H9 (cell line): Measurements from ENCODE around the gene CISD3. TPM values are rescaled to one million over a fixed set of nuclear protein-coding genes. Genes with fewer than 3 reads are reported as not detected.

Source experiments
- DNase-seq: peaks from one replicate; pipeline ENCODE4 v3.0.0-alpha.2; 2017
- H2AFZ ChIP-seq: one replicate; pipeline ENCODE4 v1.6.1; 2013; ENCODE audit warnings: mild to moderate bottlenecking, low read length, control low read depth, moderate library complexity
- H2AK5ac ChIP-seq: 2 replicates; pipeline ENCODE4 v1.6.1; 2013; ENCODE audit warnings: low read length, control low read depth, mixed read lengths; ENCODE audit not compliant: insufficient read length
- H2BK120ac ChIP-seq: one replicate; pipeline ENCODE4 v1.6.1; 2013; ENCODE audit warnings: low read depth, mild to moderate bottlenecking, low read length, control low read depth, inconsistent platforms; ENCODE audit not compliant: poor library complexity, severe bottlenecking
- H2BK12ac ChIP-seq: 2 replicates; pipeline ENCODE4 v1.6.1; 2013; ENCODE audit warnings: low read length, control low read depth, mixed read lengths, low read depth; ENCODE audit not compliant: insufficient read length
- H2BK15ac ChIP-seq: 2 replicates; pipeline ENCODE4 v1.6.1; 2013; ENCODE audit warnings: low read depth, low read length, control low read depth
- H2BK20ac ChIP-seq: one replicate; pipeline ENCODE4 v1.6.1; 2013; ENCODE audit warnings: low read depth, mild to moderate bottlenecking, low read length, control low read depth, inconsistent platforms; ENCODE audit not compliant: poor library complexity, severe bottlenecking
- H2BK5ac ChIP-seq: 2 replicates; pipeline ENCODE4 v1.6.1; 2013; ENCODE audit warnings: low read length, control low read depth, mixed read lengths; ENCODE audit not compliant: insufficient read length
- H3K14ac ChIP-seq: 2 replicates; pipeline ENCODE4 v1.6.1; 2013; ENCODE audit warnings: low read length, control low read depth; ENCODE audit not compliant: insufficient read depth
- H3K18ac ChIP-seq: 2 replicates; pipeline ENCODE4 v1.6.1; 2013; ENCODE audit warnings: low read depth, mild to moderate bottlenecking, mixed read lengths, low read length, control low read depth; ENCODE audit not compliant: insufficient read length
- H3K23ac ChIP-seq: 2 replicates; pipeline ENCODE4 v1.6.1; 2013; ENCODE audit warnings: low read length, control low read depth, mixed read lengths, low read depth; ENCODE audit not compliant: insufficient read length
- H3K23me2 ChIP-seq: 2 replicates; pipeline ENCODE4 v1.6.1; 2013; ENCODE audit warnings: low read depth, mild to moderate bottlenecking, mixed read lengths, low read length, control low read depth; ENCODE audit not compliant: insufficient read length, poor library complexity, severe bottlenecking
- H3K27ac ChIP-seq: 2 replicates; pipeline ENCODE4 v1.5.1; 2013; ENCODE audit warnings: low read length, control low read depth, mixed read lengths, low read depth; ENCODE audit not compliant: insufficient read length
- H3K27me3 ChIP-seq: 2 replicates; pipeline ENCODE4 v1.6.1; 2013; ENCODE audit warnings: low read length, control low read depth, inconsistent platforms; ENCODE audit not compliant: insufficient read depth
- H3K4ac ChIP-seq: 2 replicates; pipeline ENCODE4 v1.6.1; 2013; ENCODE audit warnings: low read depth, mild to moderate bottlenecking, control low read depth, inconsistent platforms, low read length, moderate library complexity
- H3K4me1 ChIP-seq: 2 replicates; pipeline ENCODE4 v1.6.1; 2013; ENCODE audit warnings: low read length, control low read depth, inconsistent platforms; ENCODE audit not compliant: insufficient read depth
- H3K4me2 ChIP-seq: 2 replicates; pipeline ENCODE4 v1.6.1; 2013; ENCODE audit warnings: low read length, control low read depth, mixed read lengths; ENCODE audit not compliant: insufficient read length, insufficient read depth
- H3K56ac ChIP-seq: 2 replicates; pipeline ENCODE4 v1.6.1; 2013; ENCODE audit warnings: low read depth, mild to moderate bottlenecking, mixed read lengths, low read length, control low read depth; ENCODE audit not compliant: insufficient read length
- H3K79me1 ChIP-seq: 2 replicates; pipeline ENCODE4 v1.6.1; 2013; ENCODE audit warnings: low read depth, mild to moderate bottlenecking, moderate library complexity, low read length, control low read depth, inconsistent platforms; ENCODE audit not compliant: insufficient read depth, poor library complexity, severe bottlenecking
- H3K79me2 ChIP-seq: 2 replicates; pipeline ENCODE4 v1.6.1; 2013; ENCODE audit warnings: low read length, control low read depth, inconsistent platforms; ENCODE audit not compliant: insufficient read depth
- H3K9ac ChIP-seq: 2 replicates; pipeline ENCODE4 v1.6.1; 2013; ENCODE audit warnings: low read length, control low read depth, mixed read lengths; ENCODE audit not compliant: insufficient read length; ENCODE audit errors: extremely low read depth
- H3K9me3 ChIP-seq: one replicate; pipeline ENCODE4 v1.6.1; 2013; ENCODE audit warnings: low read depth, low read length, inconsistent platforms; ENCODE audit not compliant: control insufficient read depth
- H3T11ph ChIP-seq: one replicate; pipeline ENCODE4 v1.6.1; 2013; ENCODE audit warnings: mild to moderate bottlenecking, low read length, control low read depth, inconsistent platforms
- H4K20me1 ChIP-seq: one replicate; pipeline ENCODE4 v1.6.1; 2013; ENCODE audit not compliant: control insufficient read depth, insufficient read length, insufficient read depth
- H4K5ac ChIP-seq: 2 replicates; pipeline ENCODE4 v1.6.1; 2013; ENCODE audit warnings: low read depth, mild to moderate bottlenecking, mixed read lengths, low read length, control low read depth; ENCODE audit not compliant: insufficient read length
- H4K8ac ChIP-seq: replicated peaks from 2 replicates; pipeline ENCODE4 v1.6.1; 2013; ENCODE audit warnings: low read length, control low read depth, mixed read lengths, low read depth; ENCODE audit not compliant: insufficient read length
- H4K91ac ChIP-seq: 2 replicates; pipeline ENCODE4 v1.6.1; 2013; ENCODE audit warnings: low read depth, mild to moderate bottlenecking, moderate library complexity, mixed read lengths, low read length, control low read depth; ENCODE audit not compliant: insufficient read length
- H3K27ac Mint-ChIP-seq, 3 experiments: 2 replicates in 2 of 3; 3 replicates in 1 of 3; pipeline ENCODE4 v1.8.0; 2020 to 2021; ENCODE audit warnings: mixed read lengths in 3 of 3, mild to moderate bottlenecking in 1 of 3, moderate library complexity in 1 of 3
- H3K27me3 Mint-ChIP-seq: 2 replicates; pipeline ENCODE4 v1.8.0; 2021; ENCODE audit warnings: low read depth, mild to moderate bottlenecking, moderate library complexity, mixed read lengths
- H3K36me3 Mint-ChIP-seq, 3 experiments: 2 replicates in 2 of 3; 3 replicates in 1 of 3; pipeline ENCODE4 v1.8.0; 2020 to 2021; ENCODE audit warnings: low read depth in 3 of 3, mixed read lengths in 3 of 3; ENCODE audit not compliant: insufficient read depth in 1 of 3
- H3K4me1 Mint-ChIP-seq, 2 experiments: 2 replicates each; pipeline ENCODE4 v1.8.0; 2020; ENCODE audit warnings: mixed read lengths in 2 of 2
- H3K4me3 Mint-ChIP-seq, 2 experiments: 2 replicates in 1 of 2; 3 replicates in 1 of 2; pipeline ENCODE4 v1.8.0; 2020 to 2021; ENCODE audit warnings: mild to moderate bottlenecking in 2 of 2, mixed read lengths in 2 of 2, moderate library complexity in 1 of 2
- H3K9me3 Mint-ChIP-seq, 2 experiments: 2 replicates in 1 of 2; 3 replicates in 1 of 2; pipeline ENCODE4 v1.8.0; 2020; ENCODE audit warnings: mild to moderate bottlenecking in 2 of 2, mixed read lengths in 2 of 2, moderate library complexity in 1 of 2
- CTCF ChIP-seq: fragments of 200-600 bp; sonication (generic); conservative IDR thresholded peaks from 3 replicates; pipeline ENCODE4 v1.8.0; 2021; ENCODE audit warnings: antibody characterized with exemption, mild to moderate bottlenecking
- WGBS: extraction: QIAGEN DNeasy Blood & Tissue Kit; methylation state at CpG from one replicate; pipeline ENCODE4 v1.1.7; 2013; ENCODE audit warnings: missing lambda C conversion rate, low lambda C conversion rate, mixed read lengths; ENCODE audit not compliant: insufficient read length; ENCODE audit errors: extremely low coverage; 5-methylcytosine and 5-hydroxymethylcytosine counted together
- total RNA-seq: library from RNA; stranded (reverse); gene quantifications from 2 replicates; pipeline ENCODE4 v1.2.1, GENCODE V29; 2021

CISD3 gene
- total RNA-seq, 1 experiment from 2014 or later, result 10.7 TPM

DNA sequence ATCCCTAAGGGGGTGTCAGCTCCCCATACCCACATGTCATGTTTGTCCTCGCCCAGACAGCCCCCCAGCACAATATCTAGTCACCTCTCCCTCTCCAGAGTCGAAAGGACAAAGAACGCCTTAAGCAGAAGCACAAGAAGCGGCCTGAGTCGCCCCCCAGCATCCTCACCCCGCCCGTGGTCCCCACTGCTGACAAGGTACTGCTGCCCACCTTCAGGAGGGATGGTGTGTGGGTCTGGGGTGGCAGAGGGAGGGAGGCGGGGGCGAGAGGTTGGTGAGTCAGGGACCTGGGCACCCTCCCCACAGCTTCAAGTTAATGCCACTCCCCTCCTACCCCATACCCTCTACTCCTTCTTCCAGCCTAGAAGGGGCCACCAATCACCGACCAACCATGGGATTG is 17.5 kb upstream of the CISD3 start:
- WGBS, result no CpG with 5 or more reads among the region's 10 CpGs

More for the DNA sequence above, 17.5 kb upstream of the CISD3 start:
- Histone ChIP-seq H3K27ac (no peak overlapping the region), H4K91ac (no peak overlapping the region), H3K23ac (no peak overlapping the region), H3K18ac (no peak overlapping the region), H3K79me1 (no peaks in the 10 kb centered on the region), H2BK15ac (no peak overlapping the region), H2BK20ac (no peak overlapping the region), H2BK12ac (no peak overlapping the region), H2BK120ac (no peak overlapping the region), H3K9ac (no peak overlapping the region), H3K4ac (no peak overlapping the region), H4K5ac (no peak overlapping the region), H2AFZ (no peak overlapping the region), H3K14ac (no peak overlapping the region), H3K4me2 (no peak overlapping the region), H3K79me2 (no peaks in the 10 kb centered on the region), H3K23me2 (no peaks in the 10 kb centered on the region), H3K4me1 (peaks cover 3% of the 10 kb centered on the region; the same call in 1 of the 2 replicates), H3K56ac (no peak overlapping the region), H3T11ph (no peak overlapping the region), H4K20me1 (no peaks in the 10 kb centered on the region), H3K27me3 (peaks cover 5% of the 10 kb centered on the region; the same call in 1 of the 2 replicates), H3K9me3 (no peaks in the 10 kb centered on the region), H2BK5ac (no peak overlapping the region), H2AK5ac (no peak overlapping the region), H4K8ac (no peak overlapping the region)
- Mint-ChIP-seq H3K36me3 (peaks cover 3 to 15% (median 7%) of the 10 kb centered on the region in 3 experiments; a peak in 6 of 7 replicates), H3K27me3 (peaks cover 56% of the 10 kb centered on the region), H3K27ac (no peak overlapping the region; a peak in 1 of 7 replicates), H3K4me3 (peak overlapping the region in 1 of 2 experiments; percentile 54; a peak in 3 of 5 replicates), H3K4me1 (peaks cover 31 to 69% of the 10 kb centered on the region in 2 experiments), H3K9me3 (no peaks in the 10 kb centered on the region)
- TF ChIP-seq CTCF, result no peak
- DNase-seq, result peak; percentile 27
